SK-MEL-5 (cell line): ENCODE results near the gene RNU6-9. TPM values are rescaled to one million over a fixed set of nuclear protein-coding genes. Genes with fewer than 3 reads are reported as not detected.
"Not testable (repeated sequence)": the region's sequence is repeated elsewhere in the genome, so short reads cannot be mapped to it uniquely, and the experiment has no call there.

Experiments used
- DNase-seq: peaks from one replicate; pipeline ENCODE4 v3.0.0-alpha.2; 2016; ENCODE audit warnings: low read depth, low spot score
- in situ Hi-C: cut with HindIII; loops from 2 replicates; pipeline ENCODE4 v1.10.0; 2016; ENCODE audit warnings: low sequenced_read_pairs, high pct_unique_total_duplicates, low pct_unique_long_range_greater_than_20kb
- polyA plus RNA-seq, 2 experiments: library from polyadenylated mRNA; depleted of rRNA; stranded (reverse); fragments of >200 nt; gene quantifications; 2 replicates each; pipeline ENCODE4 v1.2.3, GENCODE V29; 2015
- total RNA-seq: library from RNA; depleted of rRNA; stranded (reverse); fragments of >200 nt; shearing (Covaris generic); gene quantifications from 2 replicates; pipeline ENCODE4 v1.2.3, GENCODE V29; 2014; rRNA removed

The RNU6-9 gene
- total RNA-seq = not detected in 2 replicates
- not detected in 2 replicates for polyA plus RNA-seq (2015; cell fraction: cytosol; rRNA removed)
- polyA plus RNA-seq (2015; cell fraction: nucleus; rRNA removed) = not detected in 2 replicates

GRCh38 chr19:892894-893689 lies at the start of gene RNU6-9, which contains the start of gene MED16:
Gene RNU6-9, plus strand, starts transcription at chr19:893484.
Gene MED16, minus strand, starts transcription at chr19:893187. Its CDS starts 2,056 bp downstream, at chr19:891131.
- in situ Hi-C loops = no loop called here
- peak; percentile 91 for DNase-seq

- no peak for DNase-seq
- in situ Hi-C loops = no loop called here
Measured at GRCh38 chr19:843836-844545, 49.3 kb upstream of the RNU6-9 start.

- in situ Hi-C loops = no loop called here
- DNase-seq = no peak
Measured at GRCh38 chr19:844546-844971, 48.7 kb upstream of the RNU6-9 start.

GRCh38 chr19:845707-846521 lies 47.4 kb upstream of the RNU6-9 start:
- DNase-seq = no peak
- in situ Hi-C loops = no loop called here

- no peak for DNase-seq
- in situ Hi-C loops = no loop called here
Measured at GRCh38 chr19:848386-848921, 44.8 kb upstream of the RNU6-9 start.

- in situ Hi-C loops, DNase-seq: not testable (repeated sequence)
Measured at GRCh38 chr19:849195-849594, 44.1 kb upstream of the RNU6-9 start.

GRCh38 chr19:850221-850978 lies 42.9 kb upstream of the RNU6-9 start:
- in situ Hi-C loops = no loop called here

GRCh38 chr19:850979-851335 lies 42.3 kb upstream of the RNU6-9 start:
- in situ Hi-C loops = no loop called here

More at GRCh38 chr19:850221-850978, 42.9 kb upstream of the RNU6-9 start:
- DNase-seq = no peak

GRCh38 chr19:852136-853013 lies 40.9 kb upstream of the RNU6-9 start, which contains the start of gene ELANE:
Gene ELANE, plus strand, starts transcription at chr19:852303. Its CDS starts 26 bp downstream, at chr19:852329.
- DNase-seq = no peak
- in situ Hi-C loops = no loop called here

More at GRCh38 chr19:850979-851335, 42.3 kb upstream of the RNU6-9 start:
- DNase-seq = no peak

- in situ Hi-C loops = no loop called here
- no peak for DNase-seq
Measured at GRCh38 chr19:853014-853585, 40.2 kb upstream of the RNU6-9 start.

- in situ Hi-C loops, DNase-seq: not testable (repeated sequence)
Measured at GRCh38 chr19:853614-854220, 39.6 kb upstream of the RNU6-9 start.

GRCh38 chr19:854549-854948 lies 38.7 kb upstream of the RNU6-9 start:
- in situ Hi-C loops = no loop called here

GRCh38 chr19:855142-855541 lies 38.1 kb upstream of the RNU6-9 start:
- no peak for DNase-seq
- in situ Hi-C loops = no loop called here

More at GRCh38 chr19:854549-854948, 38.7 kb upstream of the RNU6-9 start:
- no peak for DNase-seq

GRCh38 chr19:855566-856120 lies 37.6 kb upstream of the RNU6-9 start:
- in situ Hi-C loops = no loop called here
- no peak for DNase-seq

GRCh38 chr19:858284-858683 lies 35.0 kb upstream of the RNU6-9 start:
- no peak for DNase-seq
- in situ Hi-C loops = no loop called here
